RWPE1 (cell line): ENCODE data around the gene GHRL.
A peak's percentile ranks its signal among the peaks of the same experiment; 100 is the strongest.

Experiments
- CTCF ChIA-PET: fragments of 350-600 bp; sonication (Branson Sonifier 250); formaldehyde crosslinking; extraction: SDS; loops from one replicate; lab custom pipeline; 2021; lab: Yijun Ruan, JAX
- POLR2A ChIA-PET: fragments of 400-600 bp; formaldehyde crosslinking; extraction: SDS; loops from one replicate; lab custom pipeline; 2020; ENCODE audit warnings: antibody characterized with exemption; ENCODE audit not compliant: low non-redundant PET; lab: Yijun Ruan, JAX
- DNase-seq: peaks from one replicate; pipeline ENCODE4 v3.0.0; 2012; ENCODE audit warnings: low spot score
- H3K27ac ChIP-seq: fragments of 450-650 bp; 2 replicates; pipeline ENCODE4 v1.5.1; 2017
- TF ChIP-seq, protein P1 (sequence below): fragments of 450-650 bp; conservative IDR thresholded peaks from 2 replicates; pipeline ENCODE4 v1.5.1; 2017; ENCODE audit warnings: low read depth, mild to moderate bottlenecking

GHRL gene

DNA sequence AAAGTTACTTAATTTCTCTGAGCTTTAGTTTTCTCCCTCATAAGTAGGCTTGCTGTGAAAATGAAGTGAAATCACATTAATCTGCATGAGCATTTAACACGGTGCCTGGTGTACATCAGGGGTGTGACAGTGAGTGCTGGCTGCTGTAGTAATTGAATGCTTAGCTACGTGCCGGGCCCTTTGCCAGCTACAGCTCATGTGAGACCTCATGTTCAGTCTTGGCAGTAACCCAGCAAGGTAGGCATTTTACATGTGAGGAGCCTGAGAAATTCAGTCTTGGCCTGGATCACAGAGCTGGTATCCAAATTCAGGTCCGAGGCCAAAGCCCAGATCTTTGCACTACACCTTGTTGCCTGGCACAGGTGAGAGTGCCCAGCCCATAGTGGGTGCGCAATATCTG lies 9.1 kb downstream of the GHRL start:
- ChIA-PET POLR2A (no interaction called here), CTCF (no interaction called here)
- no peak for DNase-seq
- H3K27ac ChIP-seq = 0 out of 2 replicates have a peak overlapping the region, but pooled peaks have one; percentile 3
- TF ChIP-seq, protein P1, sequence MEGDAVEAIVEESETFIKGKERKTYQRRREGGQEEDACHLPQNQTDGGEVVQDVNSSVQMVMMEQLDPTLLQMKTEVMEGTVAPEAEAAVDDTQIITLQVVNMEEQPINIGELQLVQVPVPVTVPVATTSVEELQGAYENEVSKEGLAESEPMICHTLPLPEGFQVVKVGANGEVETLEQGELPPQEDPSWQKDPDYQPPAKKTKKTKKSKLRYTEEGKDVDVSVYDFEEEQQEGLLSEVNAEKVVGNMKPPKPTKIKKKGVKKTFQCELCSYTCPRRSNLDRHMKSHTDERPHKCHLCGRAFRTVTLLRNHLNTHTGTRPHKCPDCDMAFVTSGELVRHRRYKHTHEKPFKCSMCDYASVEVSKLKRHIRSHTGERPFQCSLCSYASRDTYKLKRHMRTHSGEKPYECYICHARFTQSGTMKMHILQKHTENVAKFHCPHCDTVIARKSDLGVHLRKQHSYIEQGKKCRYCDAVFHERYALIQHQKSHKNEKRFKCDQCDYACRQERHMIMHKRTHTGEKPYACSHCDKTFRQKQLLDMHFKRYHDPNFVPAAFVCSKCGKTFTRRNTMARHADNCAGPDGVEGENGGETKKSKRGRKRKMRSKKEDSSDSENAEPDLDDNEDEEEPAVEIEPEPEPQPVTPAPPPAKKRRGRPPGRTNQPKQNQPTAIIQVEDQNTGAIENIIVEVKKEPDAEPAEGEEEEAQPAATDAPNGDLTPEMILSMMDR = no peak

DNA sequence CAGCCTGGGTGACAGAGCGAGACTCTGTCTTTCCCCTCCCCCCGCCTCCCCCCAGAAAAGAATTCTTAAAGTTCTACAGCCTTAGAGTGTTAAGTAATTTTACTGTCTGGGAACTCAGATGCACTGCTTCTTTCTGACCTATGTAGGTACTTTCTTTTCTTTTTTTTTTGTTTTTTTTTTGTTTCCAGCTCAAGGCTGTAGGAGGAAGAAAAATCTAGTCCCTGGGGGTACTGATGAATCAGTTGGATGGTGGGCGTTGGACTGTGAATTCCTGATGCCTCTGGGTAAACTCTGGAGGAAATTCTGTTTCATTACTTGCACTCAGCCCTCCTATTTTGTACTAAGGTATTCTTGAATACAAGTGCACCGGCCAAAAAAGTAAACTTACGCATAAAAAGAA lies 10.8 kb downstream of the GHRL start:
- H3K27ac ChIP-seq = no peak overlapping the region
- ChIA-PET CTCF (no interaction called here), POLR2A (no interaction called here)
- TF ChIP-seq, protein P1 = no peak
- no peak for DNase-seq

DNA sequence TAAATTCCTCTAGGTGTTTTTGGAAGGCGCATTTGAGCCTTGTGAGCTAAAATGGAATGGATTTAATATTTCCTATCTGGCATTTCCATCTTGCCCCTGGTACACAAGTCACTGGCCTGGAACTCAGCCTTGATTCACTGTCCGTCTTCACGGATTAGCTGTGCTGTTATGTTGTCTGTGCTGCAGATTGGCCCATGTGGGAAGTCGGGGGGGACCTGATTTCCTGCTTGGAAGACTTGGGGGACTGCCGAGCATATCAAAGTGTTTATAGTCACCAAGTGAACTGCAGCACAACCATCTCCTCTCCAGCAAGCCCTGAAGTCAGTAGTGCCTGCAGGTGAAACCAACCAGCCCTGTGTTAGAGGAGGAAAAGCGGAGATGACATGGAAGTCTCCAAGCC lies 12.2 kb downstream of the GHRL start:
- DNase-seq = no peak
- POLR2A ChIA-PET = no interaction called here
- CTCF ChIA-PET = interaction anchor here (0.6 to 1.3 kb wide), 2 partner anchors 22 to 253 kb away, joined by 3 read pairs; no protein-coding TSS in a partner anchor
- H3K27ac ChIP-seq = no peak overlapping the region
- TF ChIP-seq, protein P1 = no peak

DNA sequence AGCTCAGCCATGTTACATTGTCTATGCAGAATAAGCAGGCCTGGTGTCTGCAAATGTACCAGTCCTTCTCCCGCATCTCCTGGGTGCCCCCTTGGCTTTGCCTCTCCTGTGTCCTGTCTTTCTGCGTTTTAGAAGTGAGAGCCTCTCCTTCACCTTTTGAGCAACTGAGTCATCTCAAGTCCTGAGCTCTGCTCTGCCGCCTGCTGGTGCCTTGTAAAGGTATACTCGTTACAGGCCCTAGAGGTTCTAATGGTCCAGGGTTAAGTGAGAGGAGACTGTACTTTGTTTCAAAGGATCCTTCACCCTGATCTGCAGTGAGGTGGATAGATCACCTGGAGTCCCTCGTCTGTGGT lies 12.6 kb downstream of the GHRL start:
- DNase-seq = no peak
- POLR2A ChIA-PET = no interaction called here
- CTCF ChIA-PET = interaction anchor here (1.3 kb wide), 1 partner anchor 253 kb away, joined by 3 read pairs; no protein-coding TSS in a partner anchor
- TF ChIP-seq, protein P1 = no peak
- no peak overlapping the region for H3K27ac ChIP-seq

DNA sequence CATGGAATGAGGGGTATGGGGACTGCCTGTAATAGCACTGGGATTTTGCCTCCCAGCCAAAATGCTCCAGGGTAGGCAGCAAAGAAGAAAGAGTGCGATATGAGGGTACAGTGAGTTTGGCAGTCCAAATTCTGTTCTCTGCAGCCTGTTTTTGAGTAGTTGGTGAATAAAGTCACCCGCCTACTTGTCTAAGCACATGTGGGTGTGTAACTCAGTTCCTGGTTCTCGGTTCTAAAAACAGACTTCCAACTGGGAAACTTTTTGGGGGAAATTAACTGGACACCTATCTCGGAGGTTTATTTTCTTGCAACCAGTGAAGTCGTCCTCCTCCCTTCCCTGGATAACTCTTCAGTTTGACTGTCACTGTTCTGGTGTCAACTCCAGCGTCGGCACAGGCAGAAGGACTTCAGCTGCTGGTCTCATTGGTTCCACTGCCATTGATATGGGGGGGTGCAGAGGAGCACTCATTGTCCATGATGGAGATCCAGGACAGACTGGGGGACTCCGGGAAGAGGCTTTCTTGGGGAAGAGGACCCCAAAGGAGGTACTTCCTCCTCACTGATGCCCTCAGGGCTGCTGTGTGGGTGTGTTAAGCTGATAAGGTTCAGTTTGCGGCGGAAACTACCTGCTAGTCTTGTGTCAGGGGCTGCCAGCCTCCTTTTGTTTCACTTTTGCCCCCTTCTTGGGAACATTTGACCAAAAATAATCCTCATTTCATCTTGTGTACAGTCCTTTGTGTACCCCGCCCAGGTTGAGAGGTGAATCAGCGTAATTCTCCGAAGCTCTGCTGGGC lies 13.2 kb downstream of the GHRL start:
- DNase-seq = no peak
- no peak overlapping the region for H3K27ac ChIP-seq
- ChIA-PET CTCF (interaction anchor here (1.3 kb wide), 1 partner anchor 252 kb away, joined by 3 read pairs; no protein-coding TSS in a partner anchor), POLR2A (no interaction called here)
- TF ChIP-seq, protein P1 = no peak

DNA sequence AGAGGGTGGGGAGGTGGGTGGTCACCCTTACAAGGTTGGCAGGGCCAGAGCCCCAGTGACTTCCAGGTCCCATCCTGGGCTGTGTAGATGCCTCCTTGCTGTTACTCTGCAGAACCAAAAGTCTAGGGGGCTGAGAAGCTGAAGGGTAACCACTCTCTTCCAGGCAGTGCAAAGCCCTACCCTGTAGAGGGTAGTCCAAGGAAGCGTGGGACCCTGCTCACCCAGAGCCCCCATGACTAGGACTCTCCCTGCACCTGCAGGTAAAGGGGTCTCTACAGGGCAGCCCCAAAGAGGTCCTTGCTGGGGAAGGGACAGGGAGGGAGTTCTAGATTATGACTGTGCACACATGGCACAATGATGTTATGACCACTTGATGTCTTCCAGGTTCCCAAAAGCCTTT lies 14.2 kb downstream of the GHRL start:
- TF ChIP-seq, protein P1 = no peak
- DNase-seq = no peak
- H3K27ac ChIP-seq = no peak overlapping the region
- ChIA-PET CTCF (no interaction called here), POLR2A (no interaction called here)
